ENCODE results near the gene GAL3ST1.
"Not testable (repeated sequence)": the region's sequence is repeated elsewhere in the genome, so short reads cannot be mapped to it uniquely, and the experiment has no call there.

Gene GAL3ST1

GRCh38 chr22:30564045-30564760 is 10.3 kb downstream of the GAL3ST1 start:
- no peak for DNase-seq

- no peak for DNase-seq
Observed at GRCh38 chr22:30562366-30562765, 12.1 kb downstream of the GAL3ST1 start.

- DNase-seq = no peak
Observed at GRCh38 chr22:30561402-30562189, 12.9 kb downstream of the GAL3ST1 start.

DNA sequence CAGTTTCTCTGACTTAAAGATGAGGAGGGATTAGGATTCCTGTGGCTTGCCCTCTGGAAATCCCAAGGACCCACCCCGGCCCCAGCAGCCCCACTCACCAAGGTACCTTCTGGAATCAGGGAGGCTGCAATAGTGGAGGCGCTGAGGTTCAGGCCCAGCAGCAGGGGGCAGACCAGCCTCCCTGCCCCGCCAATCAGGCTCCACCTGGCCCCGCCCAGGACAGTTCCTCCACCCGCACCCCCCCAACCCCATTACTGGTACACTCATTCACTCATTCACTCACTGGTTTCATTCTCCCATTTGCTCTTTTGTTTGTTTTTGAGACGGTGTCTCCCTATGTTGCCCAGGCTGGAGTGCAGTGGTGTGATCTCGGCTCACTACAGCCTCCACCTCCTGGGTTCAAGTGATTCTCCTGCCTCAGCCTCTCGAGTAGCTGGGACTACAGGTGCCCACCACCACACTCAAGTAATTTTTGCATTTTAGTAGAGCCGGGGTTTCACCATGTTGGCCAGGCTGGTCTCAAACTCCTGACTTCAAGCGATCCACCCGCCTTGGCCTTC is 13.7 kb downstream of the GAL3ST1 start:
- not testable (repeated sequence) for DNase-seq

GRCh38 chr22:30559889-30560288 is 14.6 kb downstream of the GAL3ST1 start:
- DNase-seq = no peak

DNA sequence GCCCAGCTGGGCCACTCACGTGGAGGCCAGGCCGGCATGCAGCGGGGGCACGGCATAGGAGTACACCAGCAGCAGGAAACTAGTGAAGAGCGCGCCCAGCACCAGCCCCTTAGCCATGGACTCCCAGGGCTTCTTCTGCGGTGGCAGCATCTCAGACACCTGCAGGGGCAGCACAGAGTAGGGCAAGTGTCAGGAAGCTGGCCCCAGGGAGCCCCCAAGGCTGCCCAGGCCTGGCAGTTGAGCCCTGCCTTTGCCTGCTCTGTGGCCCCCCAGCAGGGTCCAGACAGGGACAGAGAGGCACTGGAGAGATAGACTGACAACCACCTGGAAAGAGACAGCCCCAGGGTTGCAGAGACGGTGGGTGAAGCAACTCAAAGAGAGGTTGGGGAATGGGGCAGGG is 17.2 kb downstream of the GAL3ST1 start:
- DNase-seq = no peak

GRCh38 chr22:30556388-30556787 is 18.1 kb downstream of the GAL3ST1 start:
- no peak for DNase-seq

DNA sequence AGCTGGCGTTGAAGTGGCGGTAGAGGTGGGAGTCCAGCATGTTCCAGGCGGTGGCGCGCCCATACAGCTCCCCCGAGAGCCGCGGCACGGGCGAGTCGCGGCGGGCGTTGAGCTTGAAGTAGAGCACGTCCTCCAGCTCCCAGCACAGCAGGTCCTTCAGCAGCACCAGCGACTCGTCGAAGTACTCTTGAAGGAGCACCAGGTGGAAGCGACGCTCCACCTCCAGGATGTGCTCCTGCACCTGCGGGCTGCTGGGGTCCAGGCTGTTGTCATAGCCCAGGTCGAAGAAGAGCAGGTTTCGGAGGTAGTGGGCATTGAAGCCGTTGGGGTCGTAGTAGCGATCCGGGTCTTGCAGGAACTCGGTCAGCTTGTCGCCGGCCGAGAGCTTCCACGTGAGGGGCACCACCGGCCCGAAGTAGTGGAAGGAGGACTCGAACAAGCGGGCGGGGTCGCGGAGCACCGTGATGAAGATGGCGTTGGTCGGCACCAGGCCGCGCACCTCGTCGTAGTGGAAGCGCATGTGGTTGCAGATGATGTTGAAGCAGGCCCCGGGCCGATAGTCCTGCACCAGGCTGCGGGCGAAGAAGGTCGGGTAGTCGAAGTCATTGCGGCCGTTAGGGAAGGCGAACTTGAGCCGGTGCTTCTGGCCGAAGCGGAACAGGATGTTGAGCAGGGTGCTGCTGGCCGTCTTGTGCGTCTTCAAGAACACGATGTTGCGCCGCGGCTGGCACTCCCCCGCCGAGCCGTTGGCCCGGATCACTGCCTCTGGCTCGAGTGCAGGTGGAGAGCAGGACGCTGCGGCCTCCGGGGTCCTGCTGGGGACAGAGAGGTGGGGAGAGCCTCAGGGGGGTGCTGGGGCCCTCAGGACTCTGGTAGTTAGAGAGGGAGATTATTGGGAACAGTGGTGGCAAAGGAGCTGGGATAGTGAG is 18.9 kb downstream of the GAL3ST1 start:
- no peak for DNase-seq

DNA sequence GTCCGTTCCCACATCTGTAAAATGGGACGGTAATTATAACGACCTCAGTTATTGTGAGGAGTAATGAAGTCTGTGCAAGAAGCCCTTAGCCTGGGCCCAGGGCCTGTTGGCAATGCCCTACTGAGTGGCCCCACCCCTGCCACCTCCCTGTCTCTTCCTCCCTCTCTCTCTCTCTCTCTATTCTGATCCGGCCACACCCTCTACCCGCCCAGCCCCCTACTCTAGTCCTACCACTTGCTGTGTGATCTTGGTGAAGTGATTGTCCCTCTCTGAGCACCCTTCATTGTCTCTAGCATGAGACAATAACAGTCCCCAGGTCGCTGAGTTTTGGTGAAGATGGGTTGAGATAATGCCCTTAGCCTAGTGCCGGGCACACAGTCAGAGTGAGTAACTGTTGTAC is 20.5 kb downstream of the GAL3ST1 start:
- DNase-seq = no peak

DNA sequence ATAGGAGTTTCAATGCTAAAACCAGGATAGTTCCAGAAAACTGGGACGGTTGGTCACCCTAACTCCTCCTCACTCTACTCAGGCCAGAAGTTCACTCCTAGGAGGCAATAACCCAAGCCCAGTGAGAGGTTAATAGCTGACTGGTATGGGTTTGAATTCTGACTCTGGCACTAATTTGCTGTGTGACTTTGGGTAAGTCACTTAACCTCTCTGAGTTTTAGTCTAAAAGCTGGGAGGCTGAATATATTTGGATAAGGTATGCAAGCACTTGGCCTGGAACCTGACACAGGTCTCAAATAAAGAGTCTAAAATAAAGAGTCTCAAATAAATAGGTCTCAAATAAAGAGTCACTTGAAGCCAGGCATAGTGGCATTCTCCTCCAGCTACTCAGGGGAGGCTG is 21.7 kb downstream of the GAL3ST1 start:
- DNase-seq = no peak

DNA sequence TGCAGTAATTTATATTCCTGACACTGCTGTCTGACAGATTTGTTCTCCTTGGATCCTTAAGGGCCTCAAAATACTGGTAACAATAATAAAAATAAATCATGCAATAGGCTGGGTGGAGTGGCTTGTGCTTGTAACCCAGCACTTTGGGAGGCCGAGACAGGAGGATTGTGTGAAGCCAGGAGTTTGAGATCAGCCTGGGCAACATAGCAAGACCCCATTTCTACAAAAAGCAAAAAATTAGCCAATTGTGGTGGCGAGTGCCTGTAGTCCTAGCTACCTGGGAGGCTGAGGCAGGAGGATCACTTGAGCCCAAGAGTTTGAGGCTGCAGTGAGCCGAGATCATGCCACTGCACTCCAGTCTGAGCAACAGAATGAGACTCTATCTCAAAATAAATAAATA is 22.7 kb downstream of the GAL3ST1 start:
- not testable (repeated sequence) for DNase-seq

GRCh38 chr22:30547188-30547587 is 27.3 kb downstream of the GAL3ST1 start:
- no peak for DNase-seq

DNA sequence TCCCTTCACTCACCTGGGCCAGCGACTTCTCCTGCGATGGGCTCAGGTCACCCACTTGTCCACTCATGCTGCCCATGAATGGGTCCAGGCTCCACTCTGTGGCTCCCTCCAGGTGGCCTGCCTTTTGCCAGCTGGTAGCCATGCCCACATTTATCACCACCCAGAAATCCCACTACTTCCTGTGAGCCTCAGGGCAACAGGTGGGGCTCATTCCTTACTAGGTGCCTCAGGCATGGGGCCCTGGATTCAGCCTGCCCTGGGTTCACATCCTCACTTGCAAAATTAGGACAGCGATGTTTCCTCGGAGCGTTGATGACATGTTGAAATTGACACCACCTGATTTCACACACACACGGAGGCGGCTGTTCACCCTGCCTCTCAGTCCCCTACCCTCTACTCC is 27.8 kb downstream of the GAL3ST1 start, which contains the start of gene SEC14L6:
Gene SEC14L6 (minus strand): TSS at position 126 of the 400 bp plus-strand sequence. CDS start 59 bp downstream, at position 67.
- DNase-seq = no peak

- DNase-seq = no peak
Observed at GRCh38 chr22:30542811-30543188, 31.7 kb downstream of the GAL3ST1 start.

- DNase-seq = no peak
Observed at GRCh38 chr22:30541961-30542810, 32.3 kb downstream of the GAL3ST1 start.

DNA sequence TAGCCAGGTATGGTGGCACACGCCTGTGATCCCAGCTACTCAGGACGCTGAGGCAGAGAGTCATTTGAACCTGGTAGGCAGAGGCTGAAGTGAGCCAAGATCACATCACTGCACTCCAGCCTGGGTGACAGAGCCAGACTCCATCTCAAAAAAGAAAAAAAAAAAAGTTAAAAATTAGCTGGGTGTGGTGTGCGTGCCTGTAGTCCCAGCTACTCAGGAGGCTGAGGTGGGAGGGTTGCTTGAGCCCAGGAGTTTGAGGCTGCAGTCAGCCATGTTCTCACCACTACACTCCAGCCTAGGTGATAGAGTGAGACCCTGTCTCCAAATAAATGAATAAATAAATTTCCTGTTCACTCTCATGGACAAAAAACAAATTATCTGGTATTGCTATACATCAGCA is 33.0 kb downstream of the GAL3ST1 start:
- not testable (repeated sequence) for DNase-seq

GRCh38 chr22:30539368-30539767 is 35.1 kb downstream of the GAL3ST1 start:
- DNase-seq = no peak

GRCh38 chr22:30538280-30538679 is 36.2 kb downstream of the GAL3ST1 start:
- peak; percentile 30 for DNase-seq

- no peak for DNase-seq
Observed at GRCh38 chr22:30537083-30537731, 37.3 kb downstream of the GAL3ST1 start.

- no peak for DNase-seq
Observed at GRCh38 chr22:30535182-30535581, 39.3 kb downstream of the GAL3ST1 start.

Measured in fibroblast of skin of right quadriceps (primary cell).